LNCaP clone FGC (cell line): Measurements from ENCODE around the gene RSPH4A.

Experiments
- DNase-seq: peaks from one replicate; pipeline ENCODE4 v3.0.0-alpha.2; 2011; ENCODE audit warnings: low read depth
- H3K4me3 ChIP-seq: 2 replicates; pipeline ENCODE4 v1.5.1; 2011; ENCODE audit warnings: mild to moderate bottlenecking, low read depth, low read length, control low read depth
- TF ChIP-seq, protein P1 (sequence below): IDR thresholded peaks from 2 replicates; pipeline ENCODE4 v1.5.1; 2012; ENCODE audit warnings: mild to moderate bottlenecking; ENCODE audit not compliant: control insufficient read depth, insufficient read depth; ENCODE audit errors: extremely low read depth

The RSPH4A gene

DNA sequence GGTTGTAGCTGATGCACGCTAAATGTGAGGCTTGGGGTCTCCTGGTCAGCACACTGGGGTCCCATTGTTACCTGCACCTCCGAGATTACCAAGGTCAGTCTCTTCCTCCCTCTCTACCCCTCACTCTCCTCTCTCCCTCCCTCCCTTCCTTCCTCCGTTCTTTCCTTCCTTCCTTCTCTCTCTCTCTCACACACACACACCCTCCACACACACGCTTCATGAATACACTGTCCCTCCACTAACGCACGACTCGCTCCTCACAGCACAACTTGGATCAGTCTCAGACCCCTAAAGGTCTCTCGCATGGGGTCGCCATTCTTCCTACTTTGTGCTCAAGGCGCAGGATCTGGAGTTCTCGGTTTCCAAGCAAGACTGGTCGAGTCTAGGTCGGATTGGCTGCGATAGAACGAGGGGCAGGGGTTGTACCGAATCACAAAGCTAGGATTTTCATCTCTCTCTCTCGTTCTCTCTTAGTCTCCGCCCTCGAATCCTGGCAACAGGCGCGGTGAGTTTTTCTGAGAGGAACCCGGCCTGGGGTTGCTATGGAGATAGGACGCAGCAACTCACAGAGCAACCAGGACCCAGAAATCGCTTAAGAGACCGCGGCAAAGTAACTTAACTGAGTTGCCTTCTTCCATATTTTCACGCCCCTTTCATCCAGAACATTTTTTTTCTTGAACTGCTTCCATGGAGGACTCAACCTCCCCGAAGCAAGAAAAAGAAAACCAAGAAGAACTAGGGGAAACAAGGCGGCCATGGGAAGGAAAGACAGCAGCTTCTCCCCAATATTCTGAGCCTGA is at the start of gene RSPH4A:
Gene RSPH4A, plus strand, starts transcription at position 543 of the 800 bp plus-strand sequence. Its CDS starts 145 bp downstream, at position 688.
- TF ChIP-seq, protein P1, sequence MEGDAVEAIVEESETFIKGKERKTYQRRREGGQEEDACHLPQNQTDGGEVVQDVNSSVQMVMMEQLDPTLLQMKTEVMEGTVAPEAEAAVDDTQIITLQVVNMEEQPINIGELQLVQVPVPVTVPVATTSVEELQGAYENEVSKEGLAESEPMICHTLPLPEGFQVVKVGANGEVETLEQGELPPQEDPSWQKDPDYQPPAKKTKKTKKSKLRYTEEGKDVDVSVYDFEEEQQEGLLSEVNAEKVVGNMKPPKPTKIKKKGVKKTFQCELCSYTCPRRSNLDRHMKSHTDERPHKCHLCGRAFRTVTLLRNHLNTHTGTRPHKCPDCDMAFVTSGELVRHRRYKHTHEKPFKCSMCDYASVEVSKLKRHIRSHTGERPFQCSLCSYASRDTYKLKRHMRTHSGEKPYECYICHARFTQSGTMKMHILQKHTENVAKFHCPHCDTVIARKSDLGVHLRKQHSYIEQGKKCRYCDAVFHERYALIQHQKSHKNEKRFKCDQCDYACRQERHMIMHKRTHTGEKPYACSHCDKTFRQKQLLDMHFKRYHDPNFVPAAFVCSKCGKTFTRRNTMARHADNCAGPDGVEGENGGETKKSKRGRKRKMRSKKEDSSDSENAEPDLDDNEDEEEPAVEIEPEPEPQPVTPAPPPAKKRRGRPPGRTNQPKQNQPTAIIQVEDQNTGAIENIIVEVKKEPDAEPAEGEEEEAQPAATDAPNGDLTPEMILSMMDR = peak; percentile 23; the same call in 1 of the 2 replicates
- DNase-seq = peak; percentile 79
- H3K4me3 ChIP-seq = peak within 1 kb of the TSS; percentile 58

DNA sequence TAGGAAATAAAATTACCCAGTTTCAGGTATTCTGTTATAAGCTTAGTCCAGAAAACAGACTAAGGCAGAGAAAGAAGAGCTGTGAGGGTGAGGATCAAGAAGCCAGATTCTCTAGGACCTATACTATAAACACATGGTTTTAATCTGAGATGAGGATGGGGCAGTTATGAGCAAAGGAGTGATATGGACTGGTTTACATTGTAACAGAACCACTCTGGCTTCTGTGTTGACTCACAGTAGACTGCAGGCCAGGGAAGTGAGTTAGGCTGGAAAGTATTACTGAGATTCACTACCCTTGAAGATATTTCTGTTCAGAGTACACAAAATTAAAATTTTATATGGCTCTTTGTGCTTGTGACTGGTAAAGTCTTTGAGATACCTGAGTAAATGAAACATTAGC is 48.2 kb upstream of the RSPH4A start:
- TF ChIP-seq, protein P1 = no peak
- H3K4me3 ChIP-seq = no peak overlapping the region
- DNase-seq = no peak

DNA sequence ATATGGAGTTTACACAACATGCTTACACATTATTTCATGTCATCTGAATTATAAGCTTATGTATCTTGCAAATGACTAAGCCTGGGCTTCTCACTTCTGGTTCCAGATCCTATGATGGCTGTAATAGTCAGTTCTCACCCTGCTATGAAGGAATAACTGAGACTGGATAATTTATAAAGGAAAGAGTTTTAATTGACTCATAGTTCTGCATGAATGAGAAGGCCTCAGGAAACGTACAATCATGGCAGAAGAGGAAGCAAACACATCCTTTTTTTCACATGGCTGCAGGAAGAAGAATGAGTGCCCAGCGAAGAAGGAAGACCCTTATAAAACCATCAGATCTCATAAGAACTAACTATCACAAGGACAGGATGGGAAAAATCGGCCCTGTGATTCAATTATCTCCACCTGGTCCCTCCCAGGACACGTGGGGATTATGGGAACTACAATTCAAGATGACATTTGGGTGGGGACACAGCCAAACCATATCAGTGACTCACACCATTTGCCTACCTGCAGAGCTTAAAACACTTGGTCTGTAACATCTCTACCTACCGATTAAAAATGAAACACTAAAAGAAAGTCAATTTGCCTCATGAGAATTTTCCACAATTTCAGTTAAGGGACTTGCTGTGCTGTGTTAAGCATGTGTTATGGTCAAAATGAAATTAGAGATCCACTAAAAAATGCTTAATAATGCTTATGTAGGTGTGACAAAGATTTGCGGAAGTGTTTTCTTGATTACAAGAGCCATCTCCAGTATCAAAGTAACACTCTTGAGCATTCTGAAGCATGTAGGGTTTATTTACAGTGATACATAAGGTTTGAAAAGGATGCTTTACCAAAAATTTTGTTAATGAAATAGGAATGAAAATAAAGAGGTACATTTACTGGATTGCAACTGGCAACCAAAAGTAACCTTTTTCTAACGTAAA is 47.2 kb upstream of the RSPH4A start:
- no peak overlapping the region for H3K4me3 ChIP-seq
- TF ChIP-seq, protein P1 = no peak

DNA sequence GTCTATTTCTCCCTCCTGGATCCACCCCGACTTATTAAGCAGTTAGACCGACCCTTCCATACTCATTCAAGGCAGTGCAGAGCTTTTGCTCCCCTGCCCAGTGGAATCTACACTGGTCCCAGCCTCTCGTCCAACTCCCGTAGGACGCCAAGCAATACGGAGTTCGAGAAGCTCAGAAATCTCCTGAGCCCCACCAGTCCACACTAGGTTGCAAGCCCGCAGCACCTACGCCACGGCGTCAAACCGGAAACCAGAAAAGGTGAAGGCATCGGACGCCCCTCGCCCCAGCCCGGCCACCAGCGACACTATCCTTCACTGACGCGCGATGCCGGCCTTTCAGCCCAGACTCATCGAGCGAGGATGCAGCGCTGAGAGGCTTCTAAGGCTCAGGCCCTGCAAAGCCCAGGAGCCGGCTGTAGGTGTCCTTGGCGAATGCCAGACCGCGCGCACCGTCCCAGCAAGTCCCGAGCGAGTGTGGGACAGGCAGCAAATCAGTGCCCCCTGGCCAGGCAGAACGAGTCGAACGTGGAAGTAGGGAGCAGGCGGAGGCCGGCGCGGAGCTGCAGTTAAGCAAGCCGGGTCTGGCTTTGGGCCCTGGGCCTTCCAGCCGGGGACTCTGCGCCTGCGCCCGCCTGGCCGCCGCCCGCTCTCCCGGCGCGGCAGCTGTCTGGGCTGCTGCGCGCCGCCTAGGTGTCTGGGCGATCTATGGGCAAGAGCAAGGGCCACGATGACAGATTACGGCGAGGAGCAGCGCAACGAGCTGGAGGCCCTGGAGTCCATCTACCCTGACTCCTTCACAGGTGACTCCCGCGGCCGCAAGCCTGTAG is 45.2 kb upstream of the RSPH4A start, which contains the start of gene RWDD1:
Gene RWDD1, plus strand, starts transcription at position 649 of the 827 bp plus-strand sequence. Its CDS starts 79 bp downstream, at position 728.
- peak within 1 kb of the TSS; percentile 98 for H3K4me3 ChIP-seq
- peak; percentile 99 for DNase-seq
- TF ChIP-seq, protein P1 = peak; percentile 25; the same call in 1 of the 2 replicates

More for the DNA sequence above, 47.2 kb upstream of the RSPH4A start:
- DNase-seq = no peak

DNA sequence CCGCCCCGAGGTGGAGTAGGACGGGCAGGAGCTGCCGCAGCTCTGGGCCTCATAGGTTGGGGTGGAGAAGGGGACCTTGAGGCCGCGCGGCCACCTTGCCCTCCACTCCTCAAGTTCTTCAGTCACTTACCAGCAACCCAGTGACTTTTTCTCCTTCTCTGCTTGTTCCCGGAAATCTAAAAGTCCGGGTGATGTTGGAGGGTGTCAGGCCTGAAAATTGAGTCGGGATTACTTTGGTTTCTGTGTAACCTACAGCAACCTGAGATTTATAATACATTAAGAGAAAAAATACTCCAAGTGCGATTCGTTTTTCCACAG is 44.6 kb upstream of the RSPH4A start:
- no peak for DNase-seq
- H3K4me3 ChIP-seq = peak overlapping the region; percentile 98
- TF ChIP-seq, protein P1 = no peak

DNA sequence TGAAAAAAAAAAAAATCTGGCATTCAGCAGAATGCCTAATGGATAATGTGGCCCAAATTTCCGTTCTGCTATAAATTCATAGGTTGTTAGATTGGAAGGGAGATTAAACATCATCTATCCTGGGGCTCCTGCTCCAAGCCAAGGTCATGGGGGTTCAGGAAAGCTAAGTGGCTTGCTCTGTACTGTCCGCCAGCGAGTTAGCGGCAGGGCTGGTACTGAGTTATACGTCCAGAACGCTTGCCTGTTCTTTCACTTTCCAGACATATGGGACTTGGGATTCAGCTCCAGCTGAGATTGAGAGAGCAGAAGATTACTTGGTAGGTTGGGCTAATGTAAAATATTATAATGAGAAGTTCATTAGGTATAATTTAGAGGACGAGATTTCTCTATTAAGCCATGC is 44.1 kb upstream of the RSPH4A start:
- no peak for DNase-seq
- TF ChIP-seq, protein P1 = no peak
- peak overlapping the region; percentile 98 for H3K4me3 ChIP-seq
